ENCODE measurements around the gene TMEM270.

GRCh38 chr7:73909996-73910395 lies 49.0 kb downstream of the TMEM270 start:
- TF ChIP-seq CTCF (IDR thresholded peaks at IDR 0.05) = no peak
- TF ChIP-seq POLR2A (IDR thresholded peaks at IDR 0.05) = no peak
